GM23338 (cell line): ENCODE data around the gene MMP28. TPM values are rescaled to one million over a fixed set of nuclear protein-coding genes. Genes with fewer than 3 reads are reported as not detected.
A peak's percentile ranks its signal among the peaks of the same experiment; 100 is the strongest.

Experiments
- ATAC-seq: fragments of 200-7000 bp; cut with Tn5 transposase; 3 replicates; pipeline ENCODE4 v1.9.1; 2020
- DNase-seq: peaks from one replicate; pipeline ENCODE4 v3.0.0-alpha.2; 2015; ENCODE audit warnings: low spot score
- H2AFZ ChIP-seq: fragments of 200-600 bp; sonication (generic); 2 replicates; pipeline ENCODE4 v1.8.0; 2016; ENCODE audit warnings: antibody characterized with exemption, mild to moderate bottlenecking, moderate library complexity
- H3F3A ChIP-seq: fragments of 200-600 bp; sonication (generic); replicated peaks from 2 replicates; pipeline ENCODE4 v1.8.0; 2017; ENCODE audit warnings: antibody characterized with exemption, mixed run types, low read depth
- H3K27ac ChIP-seq: fragments of 200-600 bp; sonication (generic); 2 replicates; pipeline ENCODE4 v1.6.1; 2016; ENCODE audit warnings: low read depth
- H3K27me3 ChIP-seq: fragments of 200-600 bp; sonication (generic); 2 replicates; pipeline ENCODE4 v1.8.0; 2016; ENCODE audit warnings: mild to moderate bottlenecking, mixed run types, moderate library complexity; ENCODE audit not compliant: insufficient read depth
- H3K36me3 ChIP-seq: fragments of 200-600 bp; sonication (generic); 2 replicates; pipeline ENCODE4 v1.8.0; 2016; ENCODE audit warnings: mild to moderate bottlenecking; ENCODE audit not compliant: insufficient read depth
- H3K4me1 ChIP-seq: fragments of 200-600 bp; sonication (generic); 2 replicates; pipeline ENCODE4 v1.8.0; 2016; ENCODE audit warnings: mild to moderate bottlenecking, moderate library complexity; ENCODE audit not compliant: insufficient read depth
- H3K4me2 ChIP-seq: fragments of 200-600 bp; sonication (generic); 2 replicates; pipeline ENCODE4 v1.7.1; 2017; ENCODE audit warnings: mixed run types
- H3K4me3 ChIP-seq: fragments of 200-600 bp; sonication (generic); 2 replicates; pipeline ENCODE4 v1.6.1; 2016; ENCODE audit warnings: mixed run types
- H3K79me2 ChIP-seq: fragments of 200-600 bp; sonication (generic); replicated peaks from 2 replicates; pipeline ENCODE4 v1.8.0; 2017; ENCODE audit warnings: mild to moderate bottlenecking; ENCODE audit not compliant: insufficient read depth
- H3K9me2 ChIP-seq: fragments of 200-600 bp; sonication (generic); 2 replicates; pipeline ENCODE4 v1.8.0; 2017; ENCODE audit not compliant: insufficient read depth
- H4K20me1 ChIP-seq: fragments of 200-600 bp; sonication (generic); replicated peaks from 2 replicates; pipeline ENCODE4 v1.8.0; 2017; ENCODE audit warnings: mild to moderate bottlenecking; ENCODE audit not compliant: insufficient read depth
- H3K27ac Mint-ChIP-seq: 2 replicates; pipeline ENCODE4 v1.8.0; 2020; ENCODE audit warnings: inconsistent platforms, mild to moderate bottlenecking, moderate library complexity, mixed read lengths
- H3K27me3 Mint-ChIP-seq: 3 replicates; pipeline ENCODE4 v1.8.0; 2022; ENCODE audit warnings: low read depth, mild to moderate bottlenecking, moderate library complexity, mixed read lengths, inconsistent platforms; ENCODE audit not compliant: insufficient read depth, poor library complexity
- H3K36me3 Mint-ChIP-seq: 3 replicates; pipeline ENCODE4 v1.8.0; 2021; ENCODE audit warnings: low read depth, mild to moderate bottlenecking, inconsistent platforms, moderate library complexity, mixed read lengths
- H3K4me1 Mint-ChIP-seq: 3 replicates; pipeline ENCODE4 v1.8.0; 2020; ENCODE audit warnings: mild to moderate bottlenecking, inconsistent platforms, mixed read lengths
- H3K4me3 Mint-ChIP-seq: 3 replicates; pipeline ENCODE4 v1.8.0; 2021; ENCODE audit warnings: moderate library complexity, mild to moderate bottlenecking, inconsistent platforms, mixed read lengths
- H3K9me3 Mint-ChIP-seq: 3 replicates; pipeline ENCODE4 v1.8.0; 2020; ENCODE audit warnings: moderate library complexity, mild to moderate bottlenecking, inconsistent platforms, mixed read lengths
- CREB1 ChIP-seq: fragments of 250-450 bp; sonication (Bioruptor Pico); IDR thresholded peaks from 2 replicates; pipeline ENCODE4 v1.5.0; 2020; ENCODE audit warnings: low read depth, mild to moderate bottlenecking, moderate library complexity
- EZH2 ChIP-seq: fragments of 200-600 bp; sonication (generic); IDR thresholded peaks from one replicate; pipeline ENCODE4 v1.8.0; 2017; ENCODE audit warnings: antibody characterized with exemption, mild to moderate bottlenecking, low read depth; ENCODE audit not compliant: unreplicated experiment
- EZH2phosphoT487 ChIP-seq: fragments of 200-600 bp; sonication (generic); IDR thresholded peaks from one replicate; pipeline ENCODE4 v1.8.1; 2018; ENCODE audit warnings: antibody characterized with exemption; ENCODE audit not compliant: unreplicated experiment
- polyA plus RNA-seq: library from polyadenylated mRNA; unstranded; fragments of >200 nt; fragmentation: Nextera tagmentation; extraction: Ambion mirVana; gene quantifications from 2 replicates; pipeline ENCODE4 v1.2.1, GENCODE V29; 2016
- total RNA-seq: library from RNA; depleted of rRNA; stranded (reverse); fragments of >200 nt; shearing (Covaris generic); gene quantifications from 2 replicates; pipeline ENCODE4 v1.2.3, GENCODE V29; 2014
- TF ChIP-seq, protein P1 (sequence below), 2 experiments: fragments of 200-600 bp in 1 of 2; sonication (generic) in 1 of 2; conservative IDR thresholded peaks; 2 replicates each; pipeline versions ENCODE4 v1.5.1 to v1.6.1; 2016 to 2017; ENCODE audit warnings: antibody characterized with exemption in 2 of 2, low read depth in 2 of 2, mild to moderate bottlenecking in 2 of 2, moderate library complexity in 1 of 2
- TF ChIP-seq, protein P2 (sequence below): IDR thresholded peaks from one replicate; pipeline ENCODE4 v1.6.1; 2018; ENCODE audit warnings: antibody characterized with exemption; ENCODE audit not compliant: unreplicated experiment
- TF ChIP-seq, protein P3 (sequence below): fragments of 250-450 bp; sonication (Bioruptor Pico); IDR thresholded peaks from 2 replicates; pipeline ENCODE4 v1.5.0; 2020; ENCODE audit warnings: mild to moderate bottlenecking, moderate library complexity

MMP28 gene
- total and polyA plus RNA-seq, 2 experiments from 2014 or later = not detected

DNA sequence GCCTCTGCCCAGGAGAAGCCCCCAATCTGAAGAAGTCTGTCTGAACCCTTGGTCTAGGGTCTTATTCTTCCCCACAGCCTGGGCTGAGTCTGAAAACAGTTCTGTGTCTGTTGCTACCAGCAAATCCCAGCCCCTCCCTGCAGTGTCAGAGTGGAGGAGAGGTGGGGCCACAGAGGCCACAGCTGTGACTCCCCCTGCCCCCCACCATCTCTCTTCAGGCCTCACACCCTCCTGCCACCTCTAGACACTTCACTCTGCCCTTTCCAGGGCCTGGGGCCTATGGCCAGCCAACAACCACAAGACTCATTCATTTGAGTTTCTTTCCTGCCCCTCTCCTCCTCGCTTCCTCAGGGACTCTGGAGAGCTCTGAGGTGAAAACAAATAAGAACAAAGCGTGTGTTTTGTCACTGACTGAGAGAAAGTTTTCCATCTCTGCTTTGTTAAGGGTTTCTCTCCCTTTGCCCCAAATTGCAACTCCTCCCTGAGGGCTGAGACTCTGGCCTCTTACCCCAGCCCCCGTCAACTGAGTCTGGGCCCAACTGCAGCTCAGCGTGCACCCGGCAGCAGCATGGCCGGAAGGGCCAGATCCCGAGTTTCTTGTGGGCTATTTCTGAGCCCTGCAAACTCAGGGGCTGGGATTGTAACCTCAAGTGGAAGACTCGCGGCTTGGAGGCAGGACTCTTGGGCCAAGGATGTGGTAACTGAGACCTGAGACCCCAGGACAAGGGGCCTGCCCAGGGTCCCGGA lies 21.6 kb downstream of the MMP28 start:
- Histone ChIP-seq H3K4me1 (peaks cover 13% of the 10 kb centered on the region), H3K4me2 (no peak overlapping the region), H3K27me3 (no peaks in the 10 kb centered on the region), H3K36me3 (no peaks in the 10 kb centered on the region), H3F3A (no peaks in the 10 kb centered on the region), H3K27ac (no peak overlapping the region), H3K79me2 (no peaks in the 10 kb centered on the region), H2AFZ (peak overlapping the region; percentile 97), H3K4me3 (no peak overlapping the region), H4K20me1 (no peaks in the 10 kb centered on the region), H3K9me2 (no peaks in the 10 kb centered on the region)
- no peak for DNase-seq
- H3K27ac Mint-ChIP-seq = no peak overlapping the region
- TF ChIP-seq, protein P1, sequence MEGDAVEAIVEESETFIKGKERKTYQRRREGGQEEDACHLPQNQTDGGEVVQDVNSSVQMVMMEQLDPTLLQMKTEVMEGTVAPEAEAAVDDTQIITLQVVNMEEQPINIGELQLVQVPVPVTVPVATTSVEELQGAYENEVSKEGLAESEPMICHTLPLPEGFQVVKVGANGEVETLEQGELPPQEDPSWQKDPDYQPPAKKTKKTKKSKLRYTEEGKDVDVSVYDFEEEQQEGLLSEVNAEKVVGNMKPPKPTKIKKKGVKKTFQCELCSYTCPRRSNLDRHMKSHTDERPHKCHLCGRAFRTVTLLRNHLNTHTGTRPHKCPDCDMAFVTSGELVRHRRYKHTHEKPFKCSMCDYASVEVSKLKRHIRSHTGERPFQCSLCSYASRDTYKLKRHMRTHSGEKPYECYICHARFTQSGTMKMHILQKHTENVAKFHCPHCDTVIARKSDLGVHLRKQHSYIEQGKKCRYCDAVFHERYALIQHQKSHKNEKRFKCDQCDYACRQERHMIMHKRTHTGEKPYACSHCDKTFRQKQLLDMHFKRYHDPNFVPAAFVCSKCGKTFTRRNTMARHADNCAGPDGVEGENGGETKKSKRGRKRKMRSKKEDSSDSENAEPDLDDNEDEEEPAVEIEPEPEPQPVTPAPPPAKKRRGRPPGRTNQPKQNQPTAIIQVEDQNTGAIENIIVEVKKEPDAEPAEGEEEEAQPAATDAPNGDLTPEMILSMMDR (conservative IDR thresholded peaks at IDR 0.05; ENCODE audit: low read depth in 2 of 2) = no peak
- TF ChIP-seq EZH2phosphoT487 (no peak), CREB1 (CRISPR knock-in tag) (no peak), EZH2 (no peak)
- TF ChIP-seq, protein P2, sequence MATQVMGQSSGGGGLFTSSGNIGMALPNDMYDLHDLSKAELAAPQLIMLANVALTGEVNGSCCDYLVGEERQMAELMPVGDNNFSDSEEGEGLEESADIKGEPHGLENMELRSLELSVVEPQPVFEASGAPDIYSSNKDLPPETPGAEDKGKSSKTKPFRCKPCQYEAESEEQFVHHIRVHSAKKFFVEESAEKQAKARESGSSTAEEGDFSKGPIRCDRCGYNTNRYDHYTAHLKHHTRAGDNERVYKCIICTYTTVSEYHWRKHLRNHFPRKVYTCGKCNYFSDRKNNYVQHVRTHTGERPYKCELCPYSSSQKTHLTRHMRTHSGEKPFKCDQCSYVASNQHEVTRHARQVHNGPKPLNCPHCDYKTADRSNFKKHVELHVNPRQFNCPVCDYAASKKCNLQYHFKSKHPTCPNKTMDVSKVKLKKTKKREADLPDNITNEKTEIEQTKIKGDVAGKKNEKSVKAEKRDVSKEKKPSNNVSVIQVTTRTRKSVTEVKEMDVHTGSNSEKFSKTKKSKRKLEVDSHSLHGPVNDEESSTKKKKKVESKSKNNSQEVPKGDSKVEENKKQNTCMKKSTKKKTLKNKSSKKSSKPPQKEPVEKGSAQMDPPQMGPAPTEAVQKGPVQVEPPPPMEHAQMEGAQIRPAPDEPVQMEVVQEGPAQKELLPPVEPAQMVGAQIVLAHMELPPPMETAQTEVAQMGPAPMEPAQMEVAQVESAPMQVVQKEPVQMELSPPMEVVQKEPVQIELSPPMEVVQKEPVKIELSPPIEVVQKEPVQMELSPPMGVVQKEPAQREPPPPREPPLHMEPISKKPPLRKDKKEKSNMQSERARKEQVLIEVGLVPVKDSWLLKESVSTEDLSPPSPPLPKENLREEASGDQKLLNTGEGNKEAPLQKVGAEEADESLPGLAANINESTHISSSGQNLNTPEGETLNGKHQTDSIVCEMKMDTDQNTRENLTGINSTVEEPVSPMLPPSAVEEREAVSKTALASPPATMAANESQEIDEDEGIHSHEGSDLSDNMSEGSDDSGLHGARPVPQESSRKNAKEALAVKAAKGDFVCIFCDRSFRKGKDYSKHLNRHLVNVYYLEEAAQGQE = no peak
- TF ChIP-seq, protein P3, sequence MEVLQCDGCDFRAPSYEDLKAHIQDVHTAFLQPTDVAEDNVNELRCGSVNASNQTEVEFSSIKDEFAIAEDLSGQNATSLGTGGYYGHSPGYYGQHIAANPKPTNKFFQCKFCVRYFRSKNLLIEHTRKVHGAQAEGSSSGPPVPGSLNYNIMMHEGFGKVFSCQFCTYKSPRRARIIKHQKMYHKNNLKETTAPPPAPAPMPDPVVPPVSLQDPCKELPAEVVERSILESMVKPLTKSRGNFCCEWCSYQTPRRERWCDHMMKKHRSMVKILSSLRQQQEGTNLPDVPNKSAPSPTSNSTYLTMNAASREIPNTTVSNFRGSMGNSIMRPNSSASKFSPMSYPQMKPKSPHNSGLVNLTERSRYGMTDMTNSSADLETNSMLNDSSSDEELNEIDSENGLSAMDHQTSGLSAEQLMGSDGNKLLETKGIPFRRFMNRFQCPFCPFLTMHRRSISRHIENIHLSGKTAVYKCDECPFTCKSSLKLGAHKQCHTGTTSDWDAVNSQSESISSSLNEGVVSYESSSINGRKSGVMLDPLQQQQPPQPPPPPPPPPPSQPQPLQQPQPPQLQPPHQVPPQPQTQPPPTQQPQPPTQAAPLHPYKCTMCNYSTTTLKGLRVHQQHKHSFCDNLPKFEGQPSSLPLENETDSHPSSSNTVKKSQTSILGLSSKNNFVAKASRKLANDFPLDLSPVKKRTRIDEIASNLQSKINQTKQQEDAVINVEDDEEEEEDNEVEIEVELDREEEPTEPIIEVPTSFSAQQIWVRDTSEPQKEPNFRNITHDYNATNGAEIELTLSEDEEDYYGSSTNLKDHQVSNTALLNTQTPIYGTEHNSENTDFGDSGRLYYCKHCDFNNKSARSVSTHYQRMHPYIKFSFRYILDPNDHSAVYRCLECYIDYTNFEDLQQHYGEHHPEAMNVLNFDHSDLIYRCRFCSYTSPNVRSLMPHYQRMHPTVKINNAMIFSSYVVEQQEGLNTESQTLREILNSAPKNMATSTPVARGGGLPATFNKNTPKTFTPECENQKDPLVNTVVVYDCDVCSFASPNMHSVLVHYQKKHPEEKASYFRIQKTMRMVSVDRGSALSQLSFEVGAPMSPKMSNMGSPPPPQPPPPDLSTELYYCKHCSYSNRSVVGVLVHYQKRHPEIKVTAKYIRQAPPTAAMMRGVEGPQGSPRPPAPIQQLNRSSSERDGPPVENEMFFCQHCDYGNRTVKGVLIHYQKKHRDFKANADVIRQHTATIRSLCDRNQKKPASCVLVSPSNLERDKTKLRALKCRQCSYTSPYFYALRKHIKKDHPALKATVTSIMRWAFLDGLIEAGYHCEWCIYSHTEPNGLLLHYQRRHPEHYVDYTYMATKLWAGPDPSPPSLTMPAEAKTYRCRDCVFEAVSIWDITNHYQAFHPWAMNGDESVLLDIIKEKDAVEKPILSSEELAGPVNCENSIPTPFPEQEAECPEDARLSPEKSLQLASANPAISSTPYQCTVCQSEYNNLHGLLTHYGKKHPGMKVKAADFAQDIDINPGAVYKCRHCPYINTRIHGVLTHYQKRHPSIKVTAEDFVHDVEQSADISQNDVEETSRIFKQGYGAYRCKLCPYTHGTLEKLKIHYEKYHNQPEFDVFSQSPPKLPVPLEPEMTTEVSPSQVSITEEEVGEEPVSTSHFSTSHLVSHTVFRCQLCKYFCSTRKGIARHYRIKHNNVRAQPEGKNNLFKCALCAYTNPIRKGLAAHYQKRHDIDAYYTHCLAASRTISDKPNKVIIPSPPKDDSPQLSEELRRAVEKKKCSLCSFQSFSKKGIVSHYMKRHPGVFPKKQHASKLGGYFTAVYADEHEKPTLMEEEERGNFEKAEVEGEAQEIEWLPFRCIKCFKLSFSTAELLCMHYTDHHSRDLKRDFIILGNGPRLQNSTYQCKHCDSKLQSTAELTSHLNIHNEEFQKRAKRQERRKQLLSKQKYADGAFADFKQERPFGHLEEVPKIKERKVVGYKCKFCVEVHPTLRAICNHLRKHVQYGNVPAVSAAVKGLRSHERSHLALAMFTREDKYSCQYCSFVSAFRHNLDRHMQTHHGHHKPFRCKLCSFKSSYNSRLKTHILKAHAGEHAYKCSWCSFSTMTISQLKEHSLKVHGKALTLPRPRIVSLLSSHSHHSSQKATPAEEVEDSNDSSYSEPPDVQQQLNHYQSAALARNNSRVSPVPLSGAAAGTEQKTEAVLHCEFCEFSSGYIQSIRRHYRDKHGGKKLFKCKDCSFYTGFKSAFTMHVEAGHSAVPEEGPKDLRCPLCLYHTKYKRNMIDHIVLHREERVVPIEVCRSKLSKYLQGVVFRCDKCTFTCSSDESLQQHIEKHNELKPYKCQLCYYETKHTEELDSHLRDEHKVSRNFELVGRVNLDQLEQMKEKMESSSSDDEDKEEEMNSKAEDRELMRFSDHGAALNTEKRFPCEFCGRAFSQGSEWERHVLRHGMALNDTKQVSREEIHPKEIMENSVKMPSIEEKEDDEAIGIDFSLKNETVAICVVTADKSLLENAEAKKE = no peak
- H3K27me3 Mint-ChIP-seq = peaks cover 2% of the 10 kb centered on the region
- H3K4me1 Mint-ChIP-seq = peaks cover 34% of the 10 kb centered on the region
- H3K4me3 Mint-ChIP-seq = peak overlapping the region; percentile 3; the same call in 1 of the 3 replicates
- H3K9me3 Mint-ChIP-seq = no peaks in the 10 kb centered on the region
- H3K36me3 Mint-ChIP-seq = no peaks in the 10 kb centered on the region
- peak; percentile 41 for ATAC-seq
